Gastroesophageal sphincter (tissue), 4 donors: ENCODE results near the gene ABCA5. TPM values are rescaled to one million over a fixed set of nuclear protein-coding genes. Genes with fewer than 3 reads are reported as not detected.

ENCODE experiments used
- ATAC-seq: fragments of 150-250 bp; one replicate; pipeline ENCODE4 v1.9.1; 2016; ENCODE audit warnings: mild to moderate bottlenecking, moderate library complexity
- H3K27ac ChIP-seq, 4 donors: fragments of 200-600 bp; sonication (generic) in 3 of 4; 1 replicate in 3 of 4; 2 replicates in 1 of 4; pipeline ENCODE4 v1.5.1; 2016 to 2019
- H3K27me3 ChIP-seq: fragments of 200-600 bp; sonication (generic); one replicate; pipeline ENCODE4 v1.5.1; 2019
- H3K36me3 ChIP-seq, 2 donors: fragments of 200-600 bp; sonication (generic); one replicate each; pipeline ENCODE4 v1.5.1; 2019; ENCODE audit warnings: control low read depth in 1 of 2
- H3K4me1 ChIP-seq, 3 donors: fragments of 200-600 bp; sonication (generic); 1 replicate in 2 of 3; 2 replicates in 1 of 3; pipeline ENCODE4 v1.5.1; 2016 to 2019; ENCODE audit warnings: control low read depth in 2 of 3
- H3K4me3 ChIP-seq, 2 donors: fragments of 200-600 bp; sonication (generic); one replicate each; pipeline ENCODE4 v1.5.1; 2019; ENCODE audit warnings: mild to moderate bottlenecking in 1 of 2, moderate library complexity in 1 of 2
- H3K9me3 ChIP-seq, 3 donors: fragments of 200-600 bp; sonication (generic); one replicate each; pipeline ENCODE4 v1.5.1; 2017 to 2019; ENCODE audit warnings: control low read depth in 2 of 3
- EP300 ChIP-seq: sonication (generic); formaldehyde crosslinking; IDR thresholded peaks from one replicate; pipeline ENCODE4 v1.6.1; 2017; ENCODE audit warnings: antibody characterized with exemption, mild to moderate bottlenecking
- POLR2A ChIP-seq, 2 donors: fragments of 450-650 bp; IDR thresholded peaks; one replicate each; pipeline ENCODE4 v1.6.1; 2017; ENCODE audit warnings: antibody characterized with exemption in 2 of 2, mild to moderate bottlenecking in 2 of 2, moderate library complexity in 1 of 2
- POLR2AphosphoS5 ChIP-seq: sonication (generic); formaldehyde crosslinking; IDR thresholded peaks from one replicate; pipeline ENCODE4 v1.6.1; 2017; ENCODE audit warnings: antibody characterized with exemption
- WGBS, 2 donors: methylation state at CpG; one replicate each; pipeline ENCODE4 v1.1.5; 2018; ENCODE audit warnings: low coverage in 1 of 2; 5-methylcytosine and 5-hydroxymethylcytosine counted together
- total RNA-seq, 4 donors: library from RNA; depleted of rRNA; stranded (reverse); fragments of >200 nt; gene quantifications; one replicate each; pipeline ENCODE4 v1.1.0, GENCODE V29; 2016
- TF ChIP-seq, protein P1 (sequence below), 4 experiments: fragments of 200-600 bp in 2 of 4; fragments of 450-650 bp in 2 of 4; sonication (generic) in 1 of 4; IDR thresholded peaks; one replicate each; pipeline ENCODE4 v1.5.1; 2017 to 2019; ENCODE audit warnings: antibody characterized with exemption in 4 of 4, mild to moderate bottlenecking in 2 of 4, moderate library complexity in 2 of 4

ABCA5 gene
- total RNA-seq, 4 donors from 2014 or later: 9.4 to 42.0 (median 22.0) TPM

DNA sequence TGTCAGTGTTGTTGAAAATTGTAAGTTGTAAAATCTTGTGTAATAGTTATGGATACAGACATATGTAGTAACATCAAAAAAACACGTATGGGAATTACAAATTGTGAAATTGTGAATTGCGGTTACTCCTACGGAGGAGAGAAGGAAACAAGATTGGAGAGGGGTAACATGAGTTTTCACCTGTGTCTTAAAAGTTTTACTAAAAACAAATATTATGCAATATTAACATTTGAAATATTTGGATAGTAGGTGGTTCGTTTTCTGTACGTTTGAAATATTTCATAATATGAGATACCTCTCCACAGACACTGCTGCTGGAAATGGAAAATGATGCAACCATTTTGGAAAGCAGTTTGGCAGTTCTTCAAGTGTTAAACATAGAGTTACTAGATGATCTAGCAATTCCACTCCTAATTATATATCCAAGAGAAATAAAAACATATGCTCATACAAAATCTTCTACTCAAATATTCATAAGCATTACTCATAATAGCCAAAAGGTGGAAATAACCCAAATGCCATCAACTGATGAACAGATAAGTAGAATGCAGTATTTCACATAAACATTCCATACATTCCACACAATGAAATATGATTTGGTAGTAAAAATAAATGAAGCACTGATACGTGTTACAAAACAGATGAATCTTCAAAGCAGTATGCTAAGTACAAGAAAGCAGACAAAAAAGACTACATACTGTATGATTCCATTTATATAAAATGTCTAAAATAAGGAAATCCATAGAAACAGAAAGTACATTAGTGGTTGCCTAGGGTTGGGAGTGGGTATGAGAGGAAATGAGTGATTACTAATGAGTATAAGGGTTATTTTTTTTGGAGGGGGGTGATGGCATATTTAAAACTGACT lies 57.6 kb downstream of the ABCA5 start:
- Histone ChIP-seq H3K27me3 (no peaks in the 10 kb centered on the region), H3K4me1 (no peaks in the 10 kb centered on the region), H3K4me3 (no peak overlapping the region), H3K27ac (no peak overlapping the region), H3K36me3 (peaks cover 0 to 7% of the 10 kb centered on the region in 2 donors), H3K9me3 (no peaks in the 10 kb centered on the region)
- TF ChIP-seq, protein P1, sequence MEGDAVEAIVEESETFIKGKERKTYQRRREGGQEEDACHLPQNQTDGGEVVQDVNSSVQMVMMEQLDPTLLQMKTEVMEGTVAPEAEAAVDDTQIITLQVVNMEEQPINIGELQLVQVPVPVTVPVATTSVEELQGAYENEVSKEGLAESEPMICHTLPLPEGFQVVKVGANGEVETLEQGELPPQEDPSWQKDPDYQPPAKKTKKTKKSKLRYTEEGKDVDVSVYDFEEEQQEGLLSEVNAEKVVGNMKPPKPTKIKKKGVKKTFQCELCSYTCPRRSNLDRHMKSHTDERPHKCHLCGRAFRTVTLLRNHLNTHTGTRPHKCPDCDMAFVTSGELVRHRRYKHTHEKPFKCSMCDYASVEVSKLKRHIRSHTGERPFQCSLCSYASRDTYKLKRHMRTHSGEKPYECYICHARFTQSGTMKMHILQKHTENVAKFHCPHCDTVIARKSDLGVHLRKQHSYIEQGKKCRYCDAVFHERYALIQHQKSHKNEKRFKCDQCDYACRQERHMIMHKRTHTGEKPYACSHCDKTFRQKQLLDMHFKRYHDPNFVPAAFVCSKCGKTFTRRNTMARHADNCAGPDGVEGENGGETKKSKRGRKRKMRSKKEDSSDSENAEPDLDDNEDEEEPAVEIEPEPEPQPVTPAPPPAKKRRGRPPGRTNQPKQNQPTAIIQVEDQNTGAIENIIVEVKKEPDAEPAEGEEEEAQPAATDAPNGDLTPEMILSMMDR (IDR thresholded peaks at IDR 0.05): no peak
- no peak for ATAC-seq
- 64 to 68% methylated on average over 5 to 6 of the region's 6 CpGs for WGBS, 2 donors

DNA sequence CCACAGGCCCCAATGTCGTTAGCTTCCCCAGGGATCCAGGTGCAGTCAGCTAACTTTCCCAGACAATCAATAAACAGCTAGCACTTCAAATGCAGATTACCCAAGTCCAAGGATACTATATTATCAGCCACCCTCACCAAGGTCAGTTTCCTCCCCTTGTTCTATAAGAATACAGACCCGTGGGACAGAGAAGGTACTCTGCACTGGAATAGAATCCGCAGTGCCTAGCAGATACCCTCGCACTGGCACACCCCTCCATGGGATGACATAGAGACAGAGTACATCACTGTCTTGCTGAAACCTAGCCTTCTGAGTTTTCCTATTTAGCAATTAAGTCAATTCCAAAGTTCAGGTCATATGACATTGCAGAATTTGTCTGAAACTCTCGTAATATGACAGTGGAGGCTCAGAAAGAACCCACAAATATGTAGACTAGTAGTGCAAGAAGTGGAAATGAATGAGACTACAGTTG lies 58.4 kb downstream of the ABCA5 start:
- Histone ChIP-seq H3K36me3 (peaks cover 0 to 13% of the 10 kb centered on the region in 2 donors), H3K4me3 (no peak overlapping the region), H3K9me3 (no peaks in the 10 kb centered on the region), H3K27ac (no peak overlapping the region), H3K4me1 (no peaks in the 10 kb centered on the region), H3K27me3 (no peaks in the 10 kb centered on the region)
- ATAC-seq: no peak
- TF ChIP-seq EP300: no peak
- TF ChIP-seq POLR2A (IDR thresholded peaks at IDR 0.05): no peak
- TF ChIP-seq, protein P1 (IDR thresholded peaks at IDR 0.05): no peak
- TF ChIP-seq POLR2AphosphoS5: no peak
- 57 to 84% methylated on average over 1 to 3 of the region's 5 CpGs for WGBS, 2 donors

- H3K4me1 ChIP-seq: no peaks in the 10 kb centered on the region
- no peak overlapping the region for H3K4me3 ChIP-seq
- peaks cover 0 to 9% of the 10 kb centered on the region in 2 donors for H3K36me3 ChIP-seq
- TF ChIP-seq, protein P1 (IDR thresholded peaks at IDR 0.05): no peak
- H3K27ac ChIP-seq: no peak overlapping the region
- H3K9me3 ChIP-seq: no peaks in the 10 kb centered on the region
- 94 to 98% methylated on average over 3 of the region's 3 CpGs for WGBS, 2 donors
- H3K27me3 ChIP-seq: no peaks in the 10 kb centered on the region
- ATAC-seq: no peak
These were observed 59.7 kb downstream of the ABCA5 start for GRCh38 chr17:69267219-69267618.

DNA sequence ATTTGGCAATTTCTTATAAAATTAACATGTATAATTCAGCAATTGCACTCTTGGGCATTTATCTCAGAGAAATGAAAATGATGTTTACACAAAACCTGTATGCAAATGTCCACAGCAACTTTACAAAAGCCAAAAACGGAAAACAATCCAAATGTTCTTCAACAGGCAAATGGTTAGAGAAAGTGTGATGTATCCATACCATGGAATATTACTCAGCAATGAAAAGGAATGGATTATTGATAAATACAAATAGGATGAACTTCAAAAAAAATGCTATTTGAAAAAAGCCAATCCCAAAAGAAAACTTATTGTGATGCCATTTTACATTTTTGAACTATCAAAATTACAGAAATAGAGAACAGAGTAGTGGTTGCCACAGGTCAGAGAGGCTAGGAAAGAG lies 61.1 kb downstream of the ABCA5 start:
- Histone ChIP-seq H3K9me3 (no peaks in the 10 kb centered on the region), H3K27ac (no peak overlapping the region), H3K4me3 (no peak overlapping the region), H3K27me3 (no peaks in the 10 kb centered on the region), H3K4me1 (no peaks in the 10 kb centered on the region), H3K36me3 (peaks cover 0 to 9% of the 10 kb centered on the region in 2 donors)
- WGBS, 2 donors: 100% methylated on average over 1 of the region's 1 CpG
- TF ChIP-seq EP300 (no peak), POLR2AphosphoS5 (no peak), POLR2A (IDR thresholded peaks at IDR 0.05) (no peak)
- TF ChIP-seq, protein P1 (IDR thresholded peaks at IDR 0.05): no peak
- ATAC-seq: no peak

DNA sequence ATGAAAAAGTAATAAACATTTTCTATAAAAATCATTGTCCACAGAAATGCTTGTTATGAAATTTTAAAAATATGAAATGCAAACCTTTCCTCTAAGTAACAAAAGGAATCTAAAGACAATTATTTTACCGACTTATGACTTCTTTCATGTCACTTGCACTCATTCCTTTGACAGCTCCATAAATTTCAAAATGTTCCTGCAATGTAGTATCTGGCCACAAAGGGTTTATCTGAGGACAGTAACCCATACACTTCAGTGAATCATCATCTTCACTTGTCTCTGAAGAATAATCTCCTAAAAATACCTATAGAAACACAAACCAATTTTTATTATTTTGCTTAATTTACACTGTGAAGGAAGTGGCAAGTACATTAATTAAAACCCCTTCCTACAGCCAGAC lies 72.7 kb downstream of the ABCA5 start:
- Histone ChIP-seq H3K27me3 (no peaks in the 10 kb centered on the region), H3K4me3 (no peak overlapping the region), H3K4me1 (no peaks in the 10 kb centered on the region), H3K9me3 (no peaks in the 10 kb centered on the region), H3K27ac (no peak overlapping the region), H3K36me3 (peaks cover 5 to 56% of the 10 kb centered on the region in 2 donors)
- TF ChIP-seq POLR2AphosphoS5: no peak
- TF ChIP-seq EP300: no peak
- no peak for TF ChIP-seq POLR2A (IDR thresholded peaks at IDR 0.05)
- TF ChIP-seq, protein P1 (IDR thresholded peaks at IDR 0.05): no peak
- 64 to 76% methylated on average over 1 of the region's 1 CpG for WGBS, 2 donors
- no peak for ATAC-seq
